ENCODE measurements around the gene COPA.

Gene COPA

GRCh38 chr1:160362168-160362957, 19.3 kb upstream of the COPA start:
- in situ Hi-C loops (cut with MboI; ENCODE audit: low sequenced_read_pairs, unreplicated experiment) = no loop called here
- no peak for DNase-seq (ENCODE audit: low spot score)
- TF ChIP-seq, protein P1, sequence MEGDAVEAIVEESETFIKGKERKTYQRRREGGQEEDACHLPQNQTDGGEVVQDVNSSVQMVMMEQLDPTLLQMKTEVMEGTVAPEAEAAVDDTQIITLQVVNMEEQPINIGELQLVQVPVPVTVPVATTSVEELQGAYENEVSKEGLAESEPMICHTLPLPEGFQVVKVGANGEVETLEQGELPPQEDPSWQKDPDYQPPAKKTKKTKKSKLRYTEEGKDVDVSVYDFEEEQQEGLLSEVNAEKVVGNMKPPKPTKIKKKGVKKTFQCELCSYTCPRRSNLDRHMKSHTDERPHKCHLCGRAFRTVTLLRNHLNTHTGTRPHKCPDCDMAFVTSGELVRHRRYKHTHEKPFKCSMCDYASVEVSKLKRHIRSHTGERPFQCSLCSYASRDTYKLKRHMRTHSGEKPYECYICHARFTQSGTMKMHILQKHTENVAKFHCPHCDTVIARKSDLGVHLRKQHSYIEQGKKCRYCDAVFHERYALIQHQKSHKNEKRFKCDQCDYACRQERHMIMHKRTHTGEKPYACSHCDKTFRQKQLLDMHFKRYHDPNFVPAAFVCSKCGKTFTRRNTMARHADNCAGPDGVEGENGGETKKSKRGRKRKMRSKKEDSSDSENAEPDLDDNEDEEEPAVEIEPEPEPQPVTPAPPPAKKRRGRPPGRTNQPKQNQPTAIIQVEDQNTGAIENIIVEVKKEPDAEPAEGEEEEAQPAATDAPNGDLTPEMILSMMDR (IDR thresholded peaks at IDR 0.05; ENCODE audit: borderline replicate concordance, control extremely low read depth, extremely low read depth, insufficient read depth, missing control alignments) = no peak

DNA sequence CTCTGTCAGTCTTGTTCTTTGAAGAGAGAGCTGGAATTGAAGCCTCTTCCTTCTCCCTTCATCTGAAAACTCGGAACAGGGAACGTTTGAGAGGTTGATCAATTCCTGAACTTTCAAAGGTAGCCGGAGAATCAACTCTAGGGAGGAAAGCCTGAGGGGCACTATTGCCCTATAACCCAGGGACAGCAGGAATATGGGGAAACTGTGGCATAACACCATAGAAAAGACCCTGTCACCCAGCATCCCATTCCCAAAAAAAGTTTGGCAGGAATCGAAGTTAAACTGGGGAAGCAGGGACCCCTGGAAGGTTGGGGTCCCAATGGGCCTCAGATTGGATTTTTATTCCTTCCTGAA, 18.7 kb upstream of the COPA start:
- in situ Hi-C loops (cut with MboI; ENCODE audit: low sequenced_read_pairs, unreplicated experiment) = no loop called here
- TF ChIP-seq, protein P1 (IDR thresholded peaks at IDR 0.05; ENCODE audit: borderline replicate concordance, control extremely low read depth, extremely low read depth, insufficient read depth, missing control alignments) = no peak
- no peak for DNase-seq (ENCODE audit: low spot score)

DNA sequence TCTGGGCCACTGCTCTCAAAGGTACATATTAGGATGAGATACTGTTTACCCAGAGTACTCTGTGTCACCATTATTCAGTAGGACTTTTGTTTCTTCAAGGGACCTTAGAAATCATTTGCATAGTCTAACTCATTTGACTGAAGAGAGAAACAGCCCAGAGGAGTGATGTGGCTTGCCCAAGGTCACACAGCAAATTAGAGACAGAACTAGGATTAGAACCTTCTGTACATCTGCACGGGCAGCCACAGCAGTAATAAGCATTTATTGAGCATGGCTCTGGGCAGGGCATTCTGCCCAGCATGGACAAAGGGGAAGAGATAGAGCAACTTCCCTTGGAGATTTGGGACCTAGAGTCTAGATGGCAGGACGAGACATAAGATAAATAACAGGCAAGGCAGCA, 18.1 kb upstream of the COPA start:
- TF ChIP-seq, protein P1 (IDR thresholded peaks at IDR 0.05; ENCODE audit: borderline replicate concordance, control extremely low read depth, extremely low read depth, insufficient read depth, missing control alignments) = no peak
- in situ Hi-C loops (cut with MboI; ENCODE audit: low sequenced_read_pairs, unreplicated experiment) = no loop called here
- DNase-seq (ENCODE audit: low spot score) = no peak

DNA sequence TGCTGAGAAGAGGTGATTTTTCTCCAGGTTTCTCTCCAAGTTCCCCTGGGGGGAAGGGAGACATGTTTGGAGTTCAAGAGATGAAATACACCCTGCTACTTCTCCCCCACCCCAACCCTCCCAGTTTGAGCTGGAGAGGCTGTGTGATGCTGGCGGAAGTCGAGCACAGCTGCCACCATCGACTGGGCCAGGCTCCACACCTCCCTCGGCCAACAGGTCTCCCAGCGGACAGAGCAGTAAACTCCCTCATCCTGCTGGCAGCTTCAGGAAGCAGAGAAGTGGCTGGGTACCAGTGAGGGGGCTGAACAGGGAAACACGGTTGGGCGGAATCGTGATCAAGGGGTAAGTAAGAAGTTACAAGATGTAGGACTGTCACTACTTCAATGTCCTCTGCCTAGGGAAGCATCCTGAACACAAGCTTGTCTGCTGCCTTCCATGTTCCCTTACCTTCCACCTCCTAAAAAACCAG, 17.2 kb upstream of the COPA start:
- in situ Hi-C loops (cut with MboI; ENCODE audit: low sequenced_read_pairs, unreplicated experiment) = no loop called here
- TF ChIP-seq, protein P1 (IDR thresholded peaks at IDR 0.05; ENCODE audit: borderline replicate concordance, control extremely low read depth, extremely low read depth, insufficient read depth, missing control alignments) = no peak

DNA sequence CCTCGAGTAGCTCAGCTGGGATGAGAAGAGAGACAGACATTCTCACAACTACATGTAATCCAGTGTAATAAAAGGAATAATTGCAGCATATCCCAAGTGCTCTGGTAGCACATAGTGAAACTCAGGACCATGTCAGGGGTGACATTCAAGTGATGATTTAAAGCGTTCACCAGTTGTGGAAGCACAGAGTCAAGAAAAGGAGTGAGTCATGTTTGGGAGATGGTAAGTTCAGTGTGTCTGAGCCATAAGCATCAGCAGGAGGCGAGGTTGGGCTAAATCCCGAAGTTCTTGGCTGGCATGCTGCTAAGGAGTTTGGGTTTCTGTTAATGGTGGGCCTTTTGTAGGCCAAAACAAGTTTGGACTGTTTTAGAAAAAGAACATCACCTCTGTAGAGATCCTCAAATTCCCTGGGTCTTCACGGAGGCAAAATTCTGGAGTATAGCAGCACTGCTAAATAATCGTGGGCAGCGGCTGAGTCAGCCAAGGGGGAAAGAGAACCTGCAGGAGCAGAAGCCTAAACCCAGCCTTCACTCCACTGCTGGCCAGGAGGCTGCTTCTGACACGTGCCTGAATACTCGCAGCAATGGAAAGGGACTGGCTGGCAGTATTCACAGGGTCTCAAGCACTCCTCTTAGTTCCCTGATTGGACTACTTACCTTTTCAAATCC, 16.6 kb upstream of the COPA start:
- TF ChIP-seq, protein P1 (IDR thresholded peaks at IDR 0.05; ENCODE audit: borderline replicate concordance, control extremely low read depth, extremely low read depth, insufficient read depth, missing control alignments) = no peak
- in situ Hi-C loops (cut with MboI; ENCODE audit: low sequenced_read_pairs, unreplicated experiment) = no loop called here
- DNase-seq (ENCODE audit: low spot score) = no peak

More for the DNA sequence above, 17.2 kb upstream of the COPA start:
- DNase-seq (ENCODE audit: low spot score) = no peak

GRCh38 chr1:160358073-160358472, 15.0 kb upstream of the COPA start:
- no peak for DNase-seq (ENCODE audit: low spot score)
- in situ Hi-C loops (cut with MboI; ENCODE audit: low sequenced_read_pairs, unreplicated experiment) = no loop called here
- TF ChIP-seq, protein P1 (IDR thresholded peaks at IDR 0.05; ENCODE audit: borderline replicate concordance, control extremely low read depth, extremely low read depth, insufficient read depth, missing control alignments) = no peak

Data from GM13976 (cell line).